ENCODE results near the gene ARIH2. TPM values are rescaled to one million over a fixed set of nuclear protein-coding genes. Genes with fewer than 3 reads are reported as not detected.

Gene ARIH2
- total and polyA plus RNA-seq, 2 experiments from 2014 or later, result 76.4 to 118 TPM

- TF ChIP-seq ZNF462 (CRISPR knock-in tag; IDR thresholded peaks at IDR 0.05), result no peak
Observed at GRCh38 chr3:48918388-48919214, at the start of gene ARIH2 (continued).

- Histone ChIP-seq H3K27ac (ENCODE audit: low read depth) (no peak overlapping the region), H3K9me2 (ENCODE audit: insufficient read depth) (no peaks in the 10 kb centered on the region), H3K36me3 (ENCODE audit: insufficient read depth) (no peaks in the 10 kb centered on the region), H3K4me2 (no peak overlapping the region), H3K79me2 (replicated peaks; ENCODE audit: insufficient read depth) (no peaks in the 10 kb centered on the region), H3K4me1 (ENCODE audit: insufficient read depth) (no peaks in the 10 kb centered on the region), H4K20me1 (replicated peaks; ENCODE audit: insufficient read depth) (no peaks in the 10 kb centered on the region), H3K4me3 (no peak overlapping the region), H3K27me3 (ENCODE audit: insufficient read depth) (no peaks in the 10 kb centered on the region), H2AFZ (no peak overlapping the region), H3F3A (replicated peaks; ENCODE audit: low read depth) (no peaks in the 10 kb centered on the region)
- Mint-ChIP-seq H3K36me3 (ENCODE audit: low read depth) (no peaks in the 10 kb centered on the region), H3K4me3 (no peak overlapping the region), H3K27ac (no peak overlapping the region), H3K4me1 (no peaks in the 10 kb centered on the region), H3K9me3 (no peaks in the 10 kb centered on the region), H3K27me3 (ENCODE audit: insufficient read depth, low read depth, poor library complexity) (peaks cover 4% of the 10 kb centered on the region)
- DNase-seq (ENCODE audit: low spot score) (no peak), ATAC-seq (no peak)
- no peak for TF ChIP-seq EZH2phosphoT487 (IDR thresholded peaks at IDR 0.05; ENCODE audit: unreplicated experiment)
- no peak for TF ChIP-seq ZNF331 (CRISPR knock-in tag; IDR thresholded peaks at IDR 0.05; ENCODE audit: low read depth)
- TF ChIP-seq ETS1 (IDR thresholded peaks at IDR 0.05), result no peak
- no peak for TF ChIP-seq STAT1 (IDR thresholded peaks at IDR 0.05; ENCODE audit: unreplicated experiment)
- no peak for TF ChIP-seq NANOG (IDR thresholded peaks at IDR 0.05; ENCODE audit: borderline replicate concordance)
- TF ChIP-seq JUNB (IDR thresholded peaks at IDR 0.05; ENCODE audit: unreplicated experiment), result no peak
- TF ChIP-seq EZH2 (IDR thresholded peaks at IDR 0.05; ENCODE audit: low read depth, unreplicated experiment), result no peak
- TF ChIP-seq ZNF114 (CRISPR knock-in tag; IDR thresholded peaks at IDR 0.05), result no peak
- no peak for TF ChIP-seq REST (IDR thresholded peaks at IDR 0.05; ENCODE audit: unreplicated experiment)
Observed at GRCh38 chr3:48877671-48878070, 41.0 kb upstream of the ARIH2 start.
